ENCODE data around the gene ZDHHC3. TPM values are rescaled to one million over a fixed set of nuclear protein-coding genes. Genes with fewer than 3 reads are reported as not detected.

The ZDHHC3 gene
- total RNA-seq, 1 experiment from 2014 or later: 49.5 TPM

DNA sequence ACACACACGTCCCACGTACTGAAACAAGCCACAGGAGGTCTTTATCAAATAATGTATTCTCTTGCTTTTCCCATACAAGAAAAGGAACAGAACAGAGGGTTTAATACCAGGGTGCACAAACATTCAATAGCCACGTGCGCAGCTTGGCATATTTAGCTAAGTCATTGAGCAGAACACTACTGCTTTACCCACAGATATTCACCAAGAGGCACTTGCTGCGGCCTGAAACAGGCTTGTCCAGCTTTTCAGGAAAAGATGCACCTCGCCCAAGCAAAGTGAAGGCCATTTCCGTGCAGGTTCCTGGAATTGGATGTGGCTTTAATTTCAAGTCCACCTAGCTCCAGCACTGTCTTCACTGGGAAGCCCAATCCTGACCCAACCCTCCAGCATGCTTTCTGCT is 17.6 kb downstream of the ZDHHC3 start:
- Histone ChIP-seq H3K9me3 (ENCODE audit: control insufficient read depth, insufficient read depth, low read depth, low read length) (no peaks in the 10 kb centered on the region), H3K36me3 (ENCODE audit: control insufficient read depth, insufficient read depth, low read length) (no peaks in the 10 kb centered on the region), H3K27me3 (ENCODE audit: control insufficient read depth, insufficient read depth, low read length) (no peaks in the 10 kb centered on the region), H3K4me3 (ENCODE audit: low read depth in 2 of 2, low read length in 2 of 2) (no peak overlapping the region), H3K27ac (ENCODE audit: low read length) (no peak overlapping the region), H3K4me1 (ENCODE audit: control insufficient read depth, insufficient read depth, low read length) (0 out of 2 replicates have a peak, but pooled peaks cover 4% of the 10 kb centered on the region)
- DNase-seq (ENCODE audit: low read depth, low spot score) (no peak), ATAC-seq (no peak)
- intact Hi-C loops (cut with micrococcal nuclease; ENCODE audit: unreplicated experiment): no loop called here
- CTCF ChIA-PET: no interaction called here
- POLR2A ChIA-PET: no interaction called here
- in situ Hi-C loops (cut with HindIII; ENCODE audit: low pct_unique_long_range_greater_than_20kb, low sequenced_read_pairs): no loop called here
- TF ChIP-seq SIN3A (IDR thresholded peaks at IDR 0.05; ENCODE audit: borderline replicate concordance, insufficient read depth, low read depth, low read length) (no peak), TCF7L2 (IDR thresholded peaks at IDR 0.05; ENCODE audit: low read depth, low read length) (no peak), REST (IDR thresholded peaks at IDR 0.05; ENCODE audit: insufficient read depth in 1 of 2, low read depth in 2 of 2, low read length in 1 of 2) (no peak), POLR2AphosphoS5 (IDR thresholded peaks at IDR 0.05; ENCODE audit: low read depth, low read length) (no peak), CTCF (IDR thresholded peaks at IDR 0.05) (no peak)
- BruUV-seq (replicated peaks): no TSS peak

DNA sequence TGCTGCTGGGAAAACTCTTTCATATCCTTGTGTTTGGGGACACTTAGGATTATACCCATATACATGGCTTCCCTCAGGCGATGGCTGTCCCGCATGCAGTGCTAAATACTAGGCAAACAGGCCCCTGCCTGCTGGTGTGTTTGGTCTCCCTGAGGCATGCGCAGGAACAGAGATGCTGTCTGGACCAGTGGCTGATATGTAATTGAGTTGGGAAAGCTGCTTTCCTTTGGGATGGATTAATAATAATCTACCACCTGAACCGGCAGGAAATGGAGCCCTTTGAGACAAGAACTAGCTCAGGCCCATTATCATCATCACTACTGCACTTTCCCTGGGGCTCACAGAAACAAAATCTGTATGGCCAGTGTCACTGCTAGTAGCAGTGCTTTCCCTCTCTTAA is 18.0 kb downstream of the ZDHHC3 start:
- no TSS peak for BruUV-seq (replicated peaks)
- in situ Hi-C loops (cut with HindIII; ENCODE audit: low pct_unique_long_range_greater_than_20kb, low sequenced_read_pairs): no loop called here
- intact Hi-C loops (cut with micrococcal nuclease; ENCODE audit: unreplicated experiment): no loop called here
- ATAC-seq (no peak), DNase-seq (ENCODE audit: low read depth, low spot score) (no peak)
- ChIA-PET POLR2A (no interaction called here), CTCF (no interaction called here)
- H3K4me1 ChIP-seq (ENCODE audit: control insufficient read depth, insufficient read depth, low read length): 0 out of 2 replicates have a peak, but pooled peaks cover 4% of the 10 kb centered on the region
- no peaks in the 10 kb centered on the region for H3K27me3 ChIP-seq (ENCODE audit: control insufficient read depth, insufficient read depth, low read length)
- TF ChIP-seq POLR2AphosphoS5 (IDR thresholded peaks at IDR 0.05; ENCODE audit: low read depth, low read length) (no peak), TCF7L2 (IDR thresholded peaks at IDR 0.05; ENCODE audit: low read depth, low read length) (no peak), SIN3A (IDR thresholded peaks at IDR 0.05; ENCODE audit: borderline replicate concordance, insufficient read depth, low read depth, low read length) (no peak), CTCF (IDR thresholded peaks at IDR 0.05) (no peak), REST (IDR thresholded peaks at IDR 0.05; ENCODE audit: insufficient read depth in 1 of 2, low read depth in 2 of 2, low read length in 1 of 2) (no peak)
- no peak overlapping the region for H3K4me3 ChIP-seq (ENCODE audit: low read depth in 2 of 2, low read length in 2 of 2)
- H3K27ac ChIP-seq (ENCODE audit: low read length): no peak overlapping the region
- no peaks in the 10 kb centered on the region for H3K36me3 ChIP-seq (ENCODE audit: control insufficient read depth, insufficient read depth, low read length)
- no peaks in the 10 kb centered on the region for H3K9me3 ChIP-seq (ENCODE audit: control insufficient read depth, insufficient read depth, low read depth, low read length)
